ENCODE measurements around the gene AGPAT3.

AGPAT3 gene

DNA sequence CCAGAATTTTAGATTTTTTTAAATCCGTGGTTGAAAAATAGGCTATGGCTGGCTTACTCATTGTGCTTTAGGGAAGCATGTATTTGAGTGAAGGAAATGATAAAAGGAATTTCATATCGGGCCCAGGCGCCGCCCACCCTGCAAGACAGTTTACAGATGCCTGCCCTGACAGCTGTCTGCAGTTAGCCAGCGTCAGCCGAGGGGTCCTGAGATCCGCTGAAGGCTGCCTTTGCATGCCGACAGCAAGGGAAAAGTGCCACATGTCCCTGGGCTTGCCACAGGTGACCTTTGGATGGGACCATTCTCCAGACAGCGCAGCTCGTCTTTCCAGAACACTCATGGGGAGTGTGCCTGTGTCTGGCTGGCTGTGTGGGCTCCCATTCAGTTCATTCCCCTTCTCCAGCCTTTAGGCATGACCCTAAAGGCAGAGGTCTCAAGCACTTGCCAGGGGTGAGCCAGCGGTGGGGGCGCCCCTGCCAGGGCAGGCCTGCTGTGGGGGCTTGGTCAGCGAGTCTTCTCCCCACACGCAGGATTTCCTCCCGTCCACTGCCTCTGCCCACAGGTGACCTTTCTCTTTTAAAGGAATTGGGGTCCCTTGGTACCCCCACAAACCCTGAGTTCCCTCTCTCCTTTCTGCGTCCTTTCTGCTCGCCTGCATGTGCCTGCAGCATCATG lies 101.0 kb downstream of the AGPAT3 start:
- Histone ChIP-seq H3K27ac (ENCODE audit: low read depth, low read length) (no peak overlapping the region), H3K36me3 (ENCODE audit: control insufficient read depth, low read length) (peaks cover 7% of the 10 kb centered on the region), H3K4me1 (ENCODE audit: control insufficient read depth, low read length) (no peaks in the 10 kb centered on the region), H3K4me3 (ENCODE audit: low read length) (no peak overlapping the region), H3K9me3 (ENCODE audit: control insufficient read depth, insufficient read depth, low read length) (no peaks in the 10 kb centered on the region), H3K27me3 (ENCODE audit: control insufficient read depth, low read length) (no peaks in the 10 kb centered on the region), H3K4me2 (ENCODE audit: low read length) (no peak overlapping the region), H4K20me1 (ENCODE audit: control insufficient read depth, insufficient read depth, low read depth, low read length) (no peaks in the 10 kb centered on the region), H3K9me2 (replicated peaks; ENCODE audit: control insufficient read depth, low read length) (no peaks in the 10 kb centered on the region), H3F3A (ENCODE audit: control insufficient read depth, insufficient read depth) (no peaks in the 10 kb centered on the region), H3K79me2 (ENCODE audit: control insufficient read depth, low read length) (no peaks in the 10 kb centered on the region)
- TF ChIP-seq, protein P1, sequence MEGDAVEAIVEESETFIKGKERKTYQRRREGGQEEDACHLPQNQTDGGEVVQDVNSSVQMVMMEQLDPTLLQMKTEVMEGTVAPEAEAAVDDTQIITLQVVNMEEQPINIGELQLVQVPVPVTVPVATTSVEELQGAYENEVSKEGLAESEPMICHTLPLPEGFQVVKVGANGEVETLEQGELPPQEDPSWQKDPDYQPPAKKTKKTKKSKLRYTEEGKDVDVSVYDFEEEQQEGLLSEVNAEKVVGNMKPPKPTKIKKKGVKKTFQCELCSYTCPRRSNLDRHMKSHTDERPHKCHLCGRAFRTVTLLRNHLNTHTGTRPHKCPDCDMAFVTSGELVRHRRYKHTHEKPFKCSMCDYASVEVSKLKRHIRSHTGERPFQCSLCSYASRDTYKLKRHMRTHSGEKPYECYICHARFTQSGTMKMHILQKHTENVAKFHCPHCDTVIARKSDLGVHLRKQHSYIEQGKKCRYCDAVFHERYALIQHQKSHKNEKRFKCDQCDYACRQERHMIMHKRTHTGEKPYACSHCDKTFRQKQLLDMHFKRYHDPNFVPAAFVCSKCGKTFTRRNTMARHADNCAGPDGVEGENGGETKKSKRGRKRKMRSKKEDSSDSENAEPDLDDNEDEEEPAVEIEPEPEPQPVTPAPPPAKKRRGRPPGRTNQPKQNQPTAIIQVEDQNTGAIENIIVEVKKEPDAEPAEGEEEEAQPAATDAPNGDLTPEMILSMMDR (IDR thresholded peaks at IDR 0.05; ENCODE audit: low read depth, low read length, poor library complexity, severe bottlenecking) = no peak
- no peak for TF ChIP-seq EZH2phosphoT487 (IDR thresholded peaks at IDR 0.05; ENCODE audit: borderline replicate concordance, low read length)

DNA sequence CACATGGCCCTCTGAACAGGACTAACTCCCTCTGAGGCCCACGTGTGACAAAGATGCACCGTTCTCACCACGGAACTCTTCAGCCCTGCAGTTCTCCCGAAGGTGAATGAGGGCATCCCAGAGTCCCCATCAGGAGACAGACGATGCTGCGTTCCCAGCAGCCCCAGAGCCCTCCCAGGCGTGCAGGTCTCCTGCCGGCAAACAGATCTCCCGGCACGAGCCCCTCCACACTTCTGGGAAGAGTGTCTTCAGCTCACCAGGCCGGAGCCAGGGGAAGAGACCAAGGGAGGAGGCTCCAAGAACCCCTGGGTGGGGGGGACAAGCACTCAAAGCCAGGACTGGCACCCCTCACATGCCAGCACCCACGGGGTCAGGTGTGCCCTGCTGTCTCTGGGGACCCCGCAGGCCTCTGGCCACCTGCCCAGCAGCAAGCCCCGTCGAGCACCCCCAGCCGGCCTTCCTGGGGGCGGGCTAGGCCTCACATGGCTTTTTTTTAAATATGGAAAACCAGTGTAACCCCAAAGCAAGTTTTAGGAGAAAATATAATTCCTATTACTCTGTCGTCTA lies 102.0 kb downstream of the AGPAT3 start:
- H3K4me1 ChIP-seq (ENCODE audit: control insufficient read depth, low read length) = no peaks in the 10 kb centered on the region
- TF ChIP-seq, protein P1 (IDR thresholded peaks at IDR 0.05; ENCODE audit: low read depth, low read length, poor library complexity, severe bottlenecking) = no peak
- TF ChIP-seq EZH2phosphoT487 (IDR thresholded peaks at IDR 0.05; ENCODE audit: borderline replicate concordance, low read length) = no peak
- no peaks in the 10 kb centered on the region for H4K20me1 ChIP-seq (ENCODE audit: control insufficient read depth, insufficient read depth, low read depth, low read length)
- no peak overlapping the region for H3K4me3 ChIP-seq (ENCODE audit: low read length)
- H3K36me3 ChIP-seq (ENCODE audit: control insufficient read depth, low read length) = peaks cover 8% of the 10 kb centered on the region; the same call in 1 of the 2 replicates
- no peak overlapping the region for H3K4me2 ChIP-seq (ENCODE audit: low read length)
- H3F3A ChIP-seq (ENCODE audit: control insufficient read depth, insufficient read depth) = no peaks in the 10 kb centered on the region
- no peak overlapping the region for H3K27ac ChIP-seq (ENCODE audit: low read depth, low read length)
- H3K79me2 ChIP-seq (ENCODE audit: control insufficient read depth, low read length) = no peaks in the 10 kb centered on the region
- H3K9me3 ChIP-seq (ENCODE audit: control insufficient read depth, insufficient read depth, low read length) = no peaks in the 10 kb centered on the region
- no peaks in the 10 kb centered on the region for H3K9me2 ChIP-seq (replicated peaks; ENCODE audit: control insufficient read depth, low read length)
- H3K27me3 ChIP-seq (ENCODE audit: control insufficient read depth, low read length) = no peaks in the 10 kb centered on the region

- Histone ChIP-seq H3F3A (ENCODE audit: control insufficient read depth, insufficient read depth) (no peaks in the 10 kb centered on the region), H3K36me3 (ENCODE audit: control insufficient read depth, low read length) (peaks cover 8% of the 10 kb centered on the region; the same call in 1 of the 2 replicates), H3K9me2 (replicated peaks; ENCODE audit: control insufficient read depth, low read length) (no peaks in the 10 kb centered on the region), H3K9me3 (ENCODE audit: control insufficient read depth, insufficient read depth, low read length) (no peaks in the 10 kb centered on the region), H3K4me3 (ENCODE audit: low read length) (no peak overlapping the region), H3K27ac (ENCODE audit: low read depth, low read length) (no peak overlapping the region), H4K20me1 (ENCODE audit: control insufficient read depth, insufficient read depth, low read depth, low read length) (no peaks in the 10 kb centered on the region), H3K4me1 (ENCODE audit: control insufficient read depth, low read length) (no peaks in the 10 kb centered on the region), H3K79me2 (ENCODE audit: control insufficient read depth, low read length) (no peaks in the 10 kb centered on the region), H3K27me3 (ENCODE audit: control insufficient read depth, low read length) (no peaks in the 10 kb centered on the region), H3K4me2 (ENCODE audit: low read length) (no peak overlapping the region)
- TF ChIP-seq, protein P1 (IDR thresholded peaks at IDR 0.05; ENCODE audit: low read depth, low read length, poor library complexity, severe bottlenecking) = no peak
- no peak for TF ChIP-seq EZH2phosphoT487 (IDR thresholded peaks at IDR 0.05; ENCODE audit: borderline replicate concordance, low read length)
Measured at GRCh38 chr21:43967981-43968380, 103.0 kb downstream of the AGPAT3 start.
